HG03135 (cell line): ENCODE data around the gene ZIC5.
A peak's percentile ranks its signal among the peaks of the same experiment; 100 is the strongest.

Experiments used
- ATAC-seq: cut with Tn5 transposase; IDR thresholded peaks from one replicate; pipeline ENCODE4 v1.9.1; 2021; ENCODE audit warnings: mild to moderate bottlenecking, moderate library complexity; ENCODE audit not compliant: unreplicated experiment

ZIC5 gene

DNA sequence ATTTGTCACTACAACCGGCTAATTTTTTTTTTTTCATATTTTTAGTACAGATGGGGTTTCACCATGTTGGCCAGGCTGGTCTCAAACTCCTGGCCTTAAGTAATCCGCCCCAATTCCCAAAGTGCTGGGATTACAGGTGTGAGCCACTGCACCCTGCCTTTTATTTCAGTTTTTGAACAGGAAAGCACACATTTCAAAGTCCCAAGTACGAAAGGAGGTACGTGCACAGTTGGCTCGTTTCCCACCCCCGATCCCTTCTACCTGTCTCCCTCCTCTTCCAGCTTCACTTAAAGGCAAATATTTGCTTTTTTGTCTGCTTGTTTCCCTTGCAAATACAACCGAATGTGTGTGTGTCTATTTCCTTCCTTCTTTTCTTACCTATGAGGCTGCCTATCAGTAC lies 30.5 kb downstream of the ZIC5 start:
- ATAC-seq, result no peak

DNA sequence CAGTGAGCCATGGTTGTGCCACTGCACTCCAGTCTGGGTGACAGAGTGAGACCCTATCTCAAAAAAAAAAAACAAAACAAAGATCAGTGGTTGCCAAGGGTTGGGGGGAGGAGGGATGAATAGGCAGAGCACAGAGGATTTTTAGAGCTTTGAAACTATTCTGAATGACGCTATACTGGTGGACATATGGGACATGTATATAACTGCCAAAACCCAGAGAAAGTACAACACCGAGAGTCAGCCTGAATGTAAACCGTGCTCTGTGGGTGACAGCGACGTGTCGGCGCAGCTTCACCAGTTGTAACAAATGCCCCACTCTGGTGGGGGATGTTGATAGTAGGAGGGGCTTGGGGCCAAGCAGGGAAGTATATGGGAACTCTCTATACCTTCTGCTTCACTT lies 32.9 kb downstream of the ZIC5 start:
- no peak for ATAC-seq

DNA sequence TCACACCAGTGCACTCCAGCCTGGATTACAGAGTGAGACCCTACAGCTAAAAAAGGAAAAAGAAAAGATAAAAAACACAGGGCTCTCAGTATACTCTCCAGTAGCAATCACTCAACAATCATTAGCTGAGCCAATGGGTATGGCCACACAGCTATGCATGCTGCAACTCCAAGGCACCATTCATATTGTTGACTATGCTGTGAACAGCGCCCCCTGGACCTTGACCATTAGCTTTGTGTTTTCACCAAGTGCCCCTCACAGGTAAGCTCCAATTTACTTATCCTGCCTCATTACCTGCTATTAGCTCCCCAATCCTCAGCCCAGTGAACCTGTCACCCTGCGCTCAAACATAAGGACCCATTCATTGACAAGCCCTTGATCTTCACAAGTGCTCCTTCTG lies 35.8 kb downstream of the ZIC5 start:
- no peak for ATAC-seq

DNA sequence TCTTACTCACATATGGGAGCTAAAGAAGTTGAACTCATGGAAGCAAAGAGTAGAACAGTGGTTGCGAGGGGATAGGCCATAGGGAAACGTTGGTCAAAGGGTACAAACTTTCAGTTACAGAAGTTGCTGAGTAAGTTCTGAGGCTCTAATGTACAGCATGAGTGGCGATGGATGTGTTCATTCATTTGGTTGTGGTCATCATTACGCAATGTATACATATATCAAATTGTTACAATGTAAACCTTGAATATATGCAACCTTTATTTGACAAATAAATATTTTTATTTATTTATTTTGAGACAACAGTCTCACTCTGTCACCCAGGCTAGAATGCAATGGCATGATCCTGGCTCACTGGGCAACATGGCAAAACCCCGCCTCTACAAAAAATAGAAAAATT lies 38.7 kb downstream of the ZIC5 start:
- ATAC-seq, result no peak

DNA sequence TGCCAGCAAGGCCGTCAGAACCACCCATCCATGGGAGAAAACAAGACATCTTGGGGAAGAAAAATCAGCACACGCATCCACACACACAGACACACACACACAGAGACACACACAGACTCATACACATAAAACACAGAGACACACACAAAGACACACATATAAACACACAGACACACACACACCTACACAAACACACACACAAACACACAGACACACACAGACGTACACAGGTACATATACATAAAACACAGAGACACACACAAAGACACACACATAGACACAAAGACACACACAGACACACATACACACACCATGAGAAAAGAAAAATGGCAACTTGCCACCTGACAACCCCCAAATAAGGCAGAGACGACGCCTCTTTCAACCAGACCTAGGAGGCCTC lies 40.6 kb downstream of the ZIC5 start:
- no peak for ATAC-seq

DNA sequence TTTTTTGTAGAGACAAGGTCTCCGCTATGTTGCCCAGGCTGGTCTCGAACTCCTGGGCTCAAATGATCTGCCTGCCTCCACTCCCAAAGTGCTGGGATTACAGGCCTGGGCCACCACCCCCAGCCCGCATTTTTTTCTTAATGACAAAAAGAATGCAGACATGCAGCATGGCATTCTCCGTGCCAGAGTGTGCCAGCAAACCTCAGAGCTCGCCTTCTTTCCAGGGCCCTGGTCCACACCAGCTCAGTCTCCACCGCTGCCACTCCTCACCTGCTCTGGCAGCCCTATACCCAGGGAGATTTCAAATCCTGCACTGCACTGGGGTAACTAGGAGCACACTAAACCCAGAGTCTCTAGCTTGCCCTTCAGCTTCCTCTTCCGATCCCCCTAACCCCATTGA lies 41.7 kb downstream of the ZIC5 start:
- ATAC-seq, result no peak

DNA sequence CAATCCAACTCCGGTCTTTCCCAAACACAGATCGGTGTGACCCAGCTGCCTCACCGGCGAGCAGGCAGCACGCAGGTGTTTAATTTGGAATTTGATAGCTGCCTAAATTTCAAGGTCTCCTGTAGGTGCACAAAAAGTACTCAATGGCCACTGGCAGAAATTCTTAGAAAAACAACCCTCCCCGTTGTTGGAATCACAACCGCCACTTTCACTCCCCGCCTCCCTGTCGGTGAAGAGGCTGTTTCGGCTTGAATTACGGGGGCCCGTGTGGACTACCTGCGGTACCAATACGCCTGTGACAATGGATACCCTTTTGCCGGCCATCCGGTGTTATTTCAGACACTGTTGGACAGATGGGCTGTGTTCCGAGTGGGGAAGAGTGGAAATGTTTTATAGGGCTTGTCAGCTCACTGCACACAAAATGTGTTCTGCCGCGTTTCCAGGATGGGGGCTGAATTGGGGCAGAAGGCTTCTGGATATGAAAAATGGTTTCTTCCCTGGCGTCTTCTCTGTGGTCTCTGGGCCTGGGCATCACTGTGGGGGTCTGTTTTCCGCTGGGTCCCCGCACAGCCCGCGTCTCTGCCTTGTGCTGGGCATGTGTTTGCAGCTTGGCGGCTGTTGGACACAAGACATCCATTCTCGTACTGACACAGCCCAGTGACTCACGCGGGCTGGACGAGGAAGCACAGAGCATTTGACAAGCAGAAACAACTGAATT lies 45.4 kb downstream of the ZIC5 start:
- no peak for ATAC-seq

DNA sequence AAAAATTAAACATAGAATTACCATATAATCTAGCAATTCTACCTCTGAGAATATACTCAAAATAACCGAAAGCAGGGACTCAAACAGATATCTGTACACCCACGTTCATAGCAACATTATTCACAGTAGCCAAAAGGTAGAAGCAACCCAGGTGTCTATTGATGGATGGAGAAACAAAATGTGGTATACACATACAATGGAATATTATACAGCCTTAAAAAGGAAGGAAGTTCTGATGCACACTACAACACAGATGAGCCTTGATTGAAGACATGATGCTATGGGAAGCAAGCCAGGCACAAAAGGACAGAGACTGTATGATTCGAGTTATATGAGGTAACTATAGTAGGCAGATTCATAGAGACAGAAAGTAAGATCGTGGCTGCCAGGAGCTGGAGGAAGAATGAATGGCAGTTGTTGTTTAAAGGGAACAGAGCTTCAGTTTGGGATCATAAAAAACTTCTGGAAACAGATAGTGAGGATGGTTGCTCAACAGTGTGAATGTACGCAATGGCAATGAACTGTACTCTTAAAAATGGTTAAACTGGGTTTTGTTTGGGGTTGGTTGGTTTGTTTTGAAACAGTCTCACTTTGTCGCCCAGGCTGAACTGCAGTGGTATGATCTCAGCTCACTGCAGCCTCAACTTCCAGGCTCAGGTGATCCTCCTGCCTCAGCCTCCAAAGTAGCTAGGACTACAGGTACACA lies 47.5 kb downstream of the ZIC5 start:
- ATAC-seq, result no peak

DNA sequence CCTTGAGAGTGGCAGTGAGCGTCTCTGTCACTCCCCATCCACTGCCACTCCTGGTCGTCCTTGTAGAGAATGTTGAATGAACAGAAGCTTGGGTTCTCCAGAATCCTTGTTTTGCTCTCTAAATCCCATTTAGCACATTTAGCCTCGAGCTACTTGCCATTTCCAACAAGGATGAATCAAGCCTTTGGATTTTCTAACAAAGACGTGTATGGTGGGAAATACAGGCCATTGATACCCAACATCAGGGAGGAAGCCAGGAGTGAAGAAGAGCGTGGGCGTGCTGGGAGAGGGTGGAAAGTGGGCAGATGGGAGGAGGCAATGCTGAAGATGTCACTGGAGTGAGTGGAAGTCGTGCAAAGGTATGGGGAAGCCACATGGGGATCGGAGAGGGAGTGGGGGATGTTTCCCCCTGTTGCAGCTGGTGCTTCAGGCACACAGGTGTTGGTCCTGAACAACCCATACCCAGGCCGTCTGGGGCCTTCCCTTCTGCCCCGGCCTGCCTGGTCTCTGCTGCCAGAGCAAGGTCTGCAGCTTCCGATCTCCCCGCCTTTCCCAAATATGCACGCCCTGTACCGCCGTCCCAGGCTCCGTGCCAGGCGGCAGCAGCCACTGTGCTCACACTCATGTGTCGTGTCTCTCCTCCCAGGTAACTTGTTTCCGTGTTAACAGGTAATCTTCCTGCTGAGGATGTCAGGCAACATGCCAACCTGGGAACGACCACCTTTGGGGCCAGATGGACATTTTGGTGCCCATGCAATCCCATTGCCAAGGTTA lies 48.7 kb downstream of the ZIC5 start:
- no peak for ATAC-seq

DNA sequence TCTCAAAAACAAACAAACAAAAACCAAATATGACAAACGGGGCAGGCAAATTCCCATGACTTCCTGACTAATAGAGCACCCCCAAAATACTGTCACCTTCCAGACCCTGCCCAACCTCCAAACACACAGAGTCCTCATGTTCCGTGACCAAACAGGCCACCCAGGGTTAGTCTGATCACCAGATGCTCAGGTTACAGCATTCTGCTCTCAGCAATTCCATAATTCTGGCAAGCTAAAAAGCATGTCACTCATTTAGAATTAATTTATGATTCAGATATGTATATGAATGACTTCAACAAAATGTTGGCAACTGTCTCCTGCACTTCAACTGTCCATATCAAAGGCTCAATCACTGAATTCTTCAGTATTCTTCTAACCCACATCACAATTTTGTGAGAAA lies 52.4 kb downstream of the ZIC5 start:
- ATAC-seq, result no peak

DNA sequence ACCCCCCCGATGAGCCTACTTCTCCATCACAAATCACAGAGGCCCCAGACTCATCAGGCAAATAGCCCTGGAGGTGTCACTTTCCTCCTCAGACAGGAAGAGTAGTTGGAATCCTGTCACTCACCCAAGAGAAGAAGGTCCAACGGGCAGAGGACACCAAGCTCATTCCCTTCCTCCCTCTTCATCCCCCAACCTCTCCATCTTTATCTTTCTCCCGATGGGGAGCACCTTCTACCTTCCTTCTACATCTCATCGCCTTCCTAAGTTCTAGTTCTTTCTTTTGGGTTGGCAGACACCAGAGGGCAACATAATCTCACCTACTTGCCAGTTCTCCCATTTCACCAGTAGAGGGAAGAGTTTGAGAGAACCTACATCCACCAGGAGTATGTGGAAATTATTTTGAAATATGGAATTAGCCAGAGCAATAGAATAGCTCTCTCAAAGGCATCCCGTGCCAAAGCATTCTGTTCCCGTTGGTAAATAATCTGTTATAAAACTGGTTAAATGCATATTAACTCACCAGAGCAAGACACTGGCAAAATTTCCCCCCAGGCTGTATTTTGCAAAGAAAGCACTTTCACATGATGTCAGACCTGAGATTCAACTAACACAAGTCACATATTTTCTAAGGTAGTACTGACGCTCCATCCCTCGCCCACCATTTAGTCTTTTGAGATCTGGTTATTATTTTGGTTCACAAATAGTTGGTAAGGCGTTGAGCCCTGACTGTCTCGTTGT lies 55.0 kb downstream of the ZIC5 start:
- ATAC-seq, result peak; percentile 78

DNA sequence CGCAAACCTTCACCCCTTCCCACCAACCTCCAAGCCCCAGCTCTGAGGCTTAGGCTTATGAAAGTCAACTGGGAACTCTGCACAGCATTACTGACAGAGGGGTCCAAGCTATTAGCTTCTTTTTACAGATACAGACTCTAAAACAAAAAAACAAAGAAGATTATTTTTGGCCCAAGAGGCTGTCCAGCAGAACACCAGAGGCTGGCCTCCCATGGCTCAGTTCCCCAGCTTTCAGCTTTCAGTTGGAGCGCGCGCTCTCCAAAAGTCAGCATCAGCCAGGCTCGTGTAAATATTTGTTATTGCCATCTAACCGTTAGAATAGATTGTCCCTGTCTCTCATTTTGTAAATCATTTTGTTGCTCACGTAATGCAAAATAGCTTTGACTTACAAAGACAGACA lies 58.4 kb downstream of the ZIC5 start:
- no peak for ATAC-seq
